Natural killer cell (primary cell): Measurements from ENCODE around the gene CDK5R2. TPM values are rescaled to one million over a fixed set of nuclear protein-coding genes. Genes with fewer than 3 reads are reported as not detected.
"Not testable (repeated sequence)": the region's sequence is repeated elsewhere in the genome, so short reads cannot be mapped to it uniquely, and the experiment has no call there.

Experiments
- ATAC-seq, 3 donors: fragments of 150-1000 bp in 2 of 3; fragments of 200-7000 bp in 1 of 3; cut with Tn5 transposase; 1 replicate in 1 of 3; 2 replicates in 2 of 3; pipeline ENCODE4 v1.10.0; 2021; ENCODE audit warnings: mild to moderate bottlenecking in 2 of 3, moderate library complexity in 2 of 3
- DNase-seq, 2 donors: peaks; one replicate each; pipeline versions ENCODE4 v3.0.0 to v3.0.0-alpha.2; 2013 to 2021; ENCODE audit warnings: mixed read lengths in 1 of 2
- H3K27ac ChIP-seq: one replicate; pipeline ENCODE4 v1.5.1; 2013; ENCODE audit warnings: mild to moderate bottlenecking, low read length
- H3K27me3 ChIP-seq: one replicate; pipeline ENCODE4 v1.6.1; 2013; ENCODE audit warnings: low read length; ENCODE audit not compliant: control insufficient read depth, insufficient read depth
- H3K36me3 ChIP-seq: one replicate; pipeline ENCODE4 v1.6.1; 2013; ENCODE audit warnings: low read length; ENCODE audit not compliant: control insufficient read depth, insufficient read depth
- H3K4me1 ChIP-seq: one replicate; pipeline ENCODE4 v1.6.1; 2013; ENCODE audit warnings: low read length; ENCODE audit not compliant: control insufficient read depth, insufficient read depth
- H3K4me3 ChIP-seq: one replicate; pipeline ENCODE4 v1.5.1; 2013; ENCODE audit warnings: low read length
- H3K9me3 ChIP-seq: one replicate; pipeline ENCODE4 v1.6.1; 2013; ENCODE audit warnings: low read length; ENCODE audit not compliant: control insufficient read depth, insufficient read depth
- H3K27ac Mint-ChIP-seq, 2 donors: one replicate each; pipeline ENCODE4 v1.8.0; 2022; ENCODE audit warnings: mild to moderate bottlenecking in 2 of 2, mixed read lengths in 2 of 2, moderate library complexity in 1 of 2
- H3K27me3 Mint-ChIP-seq, 2 donors: one replicate each; pipeline ENCODE4 v1.8.0; 2022; ENCODE audit warnings: low read depth in 2 of 2, mixed read lengths in 2 of 2
- H3K36me3 Mint-ChIP-seq: one replicate; pipeline ENCODE4 v1.8.0; 2022; ENCODE audit warnings: mixed read lengths
- H3K4me1 Mint-ChIP-seq, 2 donors: one replicate each; pipeline ENCODE4 v1.8.0; 2022; ENCODE audit warnings: mixed read lengths in 2 of 2
- H3K4me3 Mint-ChIP-seq: one replicate; pipeline ENCODE4 v1.8.0; 2022; ENCODE audit warnings: mild to moderate bottlenecking, moderate library complexity, mixed read lengths
- H3K9me3 Mint-ChIP-seq, 2 donors: one replicate each; pipeline ENCODE4 v1.8.0; 2022; ENCODE audit warnings: mixed read lengths in 2 of 2
- CTCF ChIP-seq: fragments of 200-600 bp; IDR thresholded peaks from one replicate; pipeline ENCODE4 v1.8.0; 2022; ENCODE audit warnings: antibody characterized with exemption
- WGBS: methylation state at CpG from one replicate; pipeline ENCODE4 v1.1.7; 2013; ENCODE audit warnings: missing lambda C conversion rate; ENCODE audit not compliant: insufficient coverage; 5-methylcytosine and 5-hydroxymethylcytosine counted together
- intact Hi-C: fragments of 100-400 bp; cut with micrococcal nuclease; formaldehyde crosslinking; loops from one replicate; pipeline ENCODE4 v1.14.2; 2022
- total RNA-seq, 4 donors: library from RNA; stranded (reverse); fragments of 120-200 nt in 1 of 4; gene quantifications; one replicate each; pipeline versions ENCODE4 v1.2.3 to v1.2.4, GENCODE V29; 2013 to 2022

The CDK5R2 gene
- total RNA-seq, 3 donors from 2014 or later (not counting 1 experiment from before 2014, with no cell fraction given) = not detected

- Histone ChIP-seq H3K4me1 (no peaks in the 10 kb centered on the region), H3K4me3 (no peak overlapping the region), H3K36me3 (no peaks in the 10 kb centered on the region), H3K27me3 (peaks cover 8% of the 10 kb centered on the region), H3K27ac (no peak overlapping the region), H3K9me3 (no peaks in the 10 kb centered on the region)
- Mint-ChIP-seq H3K36me3 (peaks cover 6% of the 10 kb centered on the region), H3K27me3 (peaks cover 41 to 73% of the 10 kb centered on the region in 2 donors), H3K9me3 (no peaks in the 10 kb centered on the region), H3K4me1 (no peaks in the 10 kb centered on the region), H3K4me3 (no peak overlapping the region), H3K27ac (no peak overlapping the region)
- intact Hi-C loops = no loop called here
- ATAC-seq (no peak), DNase-seq (no peak)
- no peak for TF ChIP-seq CTCF
- 82% methylated on average over 2 of the region's 2 CpGs for WGBS
Measured at GRCh38 chr2:218925434-218925833, 34.0 kb upstream of the CDK5R2 start.

- H3K4me3 Mint-ChIP-seq = no peak overlapping the region
- intact Hi-C loops = no loop called here
- no peak for DNase-seq
- 90% methylated on average over 2 of the region's 2 CpGs for WGBS
- TF ChIP-seq CTCF = no peak
- Histone ChIP-seq H3K36me3 (no peaks in the 10 kb centered on the region), H3K9me3 (no peaks in the 10 kb centered on the region), H3K4me1 (no peaks in the 10 kb centered on the region), H3K4me3 (no peak overlapping the region), H3K27ac (no peak overlapping the region), H3K27me3 (peaks cover 5% of the 10 kb centered on the region)
- H3K9me3 Mint-ChIP-seq = no peaks in the 10 kb centered on the region
- peaks cover 32 to 58% of the 10 kb centered on the region in 2 donors for H3K27me3 Mint-ChIP-seq
- ATAC-seq = no peak
- no peaks in the 10 kb centered on the region for H3K4me1 Mint-ChIP-seq
- no peak overlapping the region for H3K27ac Mint-ChIP-seq
- peaks cover 6% of the 10 kb centered on the region for H3K36me3 Mint-ChIP-seq
Measured at GRCh38 chr2:218927422-218927821, 32.0 kb upstream of the CDK5R2 start.

GRCh38 chr2:218927876-218928275 is 31.6 kb upstream of the CDK5R2 start:
- intact Hi-C loops = no loop called here
- WGBS = 90% methylated on average over 3 of the region's 4 CpGs
- no peak for ATAC-seq

GRCh38 chr2:218930488-218930887 is 29.0 kb upstream of the CDK5R2 start:
- ATAC-seq, H3K4me3 ChIP-seq, H3K4me1 Mint-ChIP-seq, H3K4me3 Mint-ChIP-seq, H3K36me3 ChIP-seq, H3K9me3 Mint-ChIP-seq, DNase-seq, H3K36me3 Mint-ChIP-seq, H3K9me3 ChIP-seq, H3K27ac ChIP-seq, H3K27ac Mint-ChIP-seq, intact Hi-C loops, H3K4me1 ChIP-seq, H3K27me3 ChIP-seq: not testable (repeated sequence)
- peaks cover 24 to 43% of the 10 kb centered on the region in 2 donors for H3K27me3 Mint-ChIP-seq
- WGBS = 96% methylated on average over 4 of the region's 10 CpGs

More at GRCh38 chr2:218927876-218928275, 31.6 kb upstream of the CDK5R2 start:
- Mint-ChIP-seq H3K27ac (no peak overlapping the region), H3K27me3 (peaks cover 29 to 55% of the 10 kb centered on the region in 2 donors), H3K4me1 (no peaks in the 10 kb centered on the region), H3K4me3 (no peak overlapping the region), H3K36me3 (peaks cover 6% of the 10 kb centered on the region), H3K9me3 (no peaks in the 10 kb centered on the region)
- Histone ChIP-seq H3K27ac (no peak overlapping the region), H3K4me3 (no peak overlapping the region), H3K9me3 (no peaks in the 10 kb centered on the region), H3K36me3 (no peaks in the 10 kb centered on the region), H3K27me3 (peaks cover 5% of the 10 kb centered on the region), H3K4me1 (no peaks in the 10 kb centered on the region)
- no peak for DNase-seq
- TF ChIP-seq CTCF = no peak

GRCh38 chr2:218931751-218932150 is 27.7 kb upstream of the CDK5R2 start:
- H3K27ac Mint-ChIP-seq, H3K4me1 ChIP-seq, H3K27me3 ChIP-seq, H3K36me3 ChIP-seq, ATAC-seq, H3K27ac ChIP-seq, H3K4me1 Mint-ChIP-seq, H3K36me3 Mint-ChIP-seq, H3K9me3 ChIP-seq, H3K4me3 ChIP-seq, intact Hi-C loops, H3K4me3 Mint-ChIP-seq, H3K9me3 Mint-ChIP-seq, DNase-seq: not testable (repeated sequence)
- H3K27me3 Mint-ChIP-seq = peaks cover 31 to 43% of the 10 kb centered on the region in 2 donors
- WGBS = 94% methylated on average over 5 of the region's 25 CpGs
